GM18867 (cell line): ENCODE results near the gene SPAST.
"Not testable (repeated sequence)": the region's sequence is repeated elsewhere in the genome, so short reads cannot be mapped to it uniquely, and the experiment has no call there.

Experiments used
- ATAC-seq: cut with Tn5 transposase; IDR thresholded peaks from one replicate; pipeline ENCODE4 v1.9.1; 2021; ENCODE audit warnings: mild to moderate bottlenecking, moderate library complexity; ENCODE audit not compliant: unreplicated experiment

SPAST gene

GRCh38 chr2:32119161-32119560 lies 55.8 kb downstream of the SPAST start:
- no peak for ATAC-seq

GRCh38 chr2:32124660-32125059 lies 61.3 kb downstream of the SPAST start:
- ATAC-seq: no peak

GRCh38 chr2:32128636-32129035 lies 65.3 kb downstream of the SPAST start:
- ATAC-seq: no peak

GRCh38 chr2:32129086-32129485 lies 65.7 kb downstream of the SPAST start:
- no peak for ATAC-seq

GRCh38 chr2:32135409-32135808 lies 72.1 kb downstream of the SPAST start:
- no peak for ATAC-seq

GRCh38 chr2:32136097-32136496 lies 72.7 kb downstream of the SPAST start:
- no peak for ATAC-seq

GRCh38 chr2:32151544-32151943 lies 88.2 kb downstream of the SPAST start:
- ATAC-seq: not testable (repeated sequence)

GRCh38 chr2:32159678-32160077 lies 96.3 kb downstream of the SPAST start:
- ATAC-seq: no peak

GRCh38 chr2:32161296-32161695 lies 97.9 kb downstream of the SPAST start:
- ATAC-seq: no peak

GRCh38 chr2:32164254-32164653 lies 100.9 kb downstream of the SPAST start:
- ATAC-seq: not testable (repeated sequence)

- ATAC-seq: not testable (repeated sequence)
Observed at GRCh38 chr2:32165027-32165347, 101.6 kb downstream of the SPAST start.

GRCh38 chr2:32166115-32166574 lies 102.8 kb downstream of the SPAST start:
- no peak for ATAC-seq

- no peak for ATAC-seq
Observed at GRCh38 chr2:32168513-32168912, 105.2 kb downstream of the SPAST start.

GRCh38 chr2:32172870-32173269 lies 109.5 kb downstream of the SPAST start:
- ATAC-seq: no peak

- ATAC-seq: no peak
Observed at GRCh38 chr2:32182667-32183066, 119.3 kb downstream of the SPAST start.

- ATAC-seq: no peak
Observed at GRCh38 chr2:32189011-32189410, 125.7 kb downstream of the SPAST start.

GRCh38 chr2:32192418-32192817 lies 129.1 kb downstream of the SPAST start:
- no peak for ATAC-seq

- no peak for ATAC-seq
Observed at GRCh38 chr2:32200814-32201213, 137.5 kb downstream of the SPAST start.

- ATAC-seq: not testable (repeated sequence)
Observed at GRCh38 chr2:32203428-32203827, 140.1 kb downstream of the SPAST start.
